CD4-positive, alpha-beta T cell treated with Interleukin-4 for 4 hours (primary cell): ENCODE results near the gene AOAH.

ENCODE experiments used
- DNase-seq: peaks from one replicate; pipeline ENCODE4 v3.0.0-alpha.2; 2020

AOAH gene

GRCh38 chr7:36599645-36600313, 124.5 kb downstream of the AOAH start:
- DNase-seq: no peak

DNA sequence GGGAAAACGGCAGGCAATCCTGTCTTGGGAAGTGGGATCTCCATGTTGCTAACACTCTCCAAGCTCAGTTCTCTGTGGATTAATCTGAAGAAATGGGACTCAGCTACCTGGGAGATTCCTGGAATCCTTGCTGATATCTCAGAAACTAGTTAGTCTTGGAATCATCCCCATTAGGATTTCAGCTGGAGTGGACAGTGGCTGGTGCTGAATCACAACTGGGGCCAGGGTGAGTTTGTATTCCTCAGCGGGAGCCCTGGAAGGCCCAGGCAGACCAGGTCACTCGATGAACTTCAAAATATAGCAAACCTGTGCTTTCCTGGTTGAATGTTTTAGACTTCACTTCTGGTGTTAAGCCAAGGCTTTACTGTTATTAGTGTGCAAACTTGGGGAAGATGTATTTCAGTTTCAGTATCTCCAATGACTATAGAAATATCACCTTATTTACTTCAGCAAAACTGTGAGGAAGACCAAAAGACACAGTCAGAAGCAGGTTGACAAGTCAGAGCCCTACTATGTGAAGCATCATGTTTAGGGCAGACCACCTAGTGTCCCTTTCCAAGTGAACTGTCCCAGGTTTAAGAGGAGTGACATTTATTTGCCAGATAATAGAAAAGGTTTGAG, 126.1 kb downstream of the AOAH start:
- no peak for DNase-seq

- no peak for DNase-seq
Measured at GRCh38 chr7:36597090-36597773, 127.1 kb downstream of the AOAH start.

GRCh38 chr7:36594445-36594844, 129.8 kb downstream of the AOAH start:
- no peak for DNase-seq

DNA sequence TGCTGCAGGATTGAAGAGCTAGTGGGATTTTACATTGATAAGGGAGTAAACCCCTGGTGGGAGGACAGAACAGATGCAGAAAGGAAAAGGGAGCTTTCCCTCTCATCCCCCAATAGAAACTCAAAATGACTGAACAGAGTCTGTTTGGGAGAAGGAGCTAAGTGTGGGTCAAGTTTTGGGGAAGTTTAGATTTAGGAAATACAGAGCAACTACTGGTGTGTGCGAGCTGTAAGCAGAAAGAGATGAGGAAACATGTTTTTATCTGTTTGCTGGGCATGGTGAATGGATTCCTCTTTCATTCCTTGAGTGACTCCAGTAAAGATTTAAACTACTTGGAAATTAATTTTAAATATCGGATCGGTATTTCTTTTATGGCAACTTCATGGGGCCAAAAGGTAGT, 132.7 kb downstream of the AOAH start:
- no peak for DNase-seq

DNA sequence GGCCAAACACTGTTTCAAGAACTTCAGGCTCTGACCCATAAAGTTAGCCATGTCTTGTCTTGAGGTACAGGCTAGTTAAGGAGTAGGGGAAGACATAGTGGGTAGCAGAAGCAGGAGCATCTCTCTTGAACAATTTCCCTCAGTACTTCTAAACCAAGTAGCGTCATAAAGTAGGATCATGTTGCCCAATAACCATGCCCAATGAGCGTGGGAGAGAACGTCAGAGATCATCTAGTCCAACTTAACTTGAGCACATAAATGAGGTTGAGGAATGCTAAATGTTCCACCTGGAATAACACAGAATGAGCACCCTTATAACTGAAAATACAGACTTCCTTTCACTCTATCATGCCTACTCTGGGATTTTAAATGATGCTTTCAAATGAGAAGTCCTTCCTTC, 134.9 kb downstream of the AOAH start:
- DNase-seq: no peak

- DNase-seq: no peak
Measured at GRCh38 chr7:36583318-36583717, 141.0 kb downstream of the AOAH start.

DNA sequence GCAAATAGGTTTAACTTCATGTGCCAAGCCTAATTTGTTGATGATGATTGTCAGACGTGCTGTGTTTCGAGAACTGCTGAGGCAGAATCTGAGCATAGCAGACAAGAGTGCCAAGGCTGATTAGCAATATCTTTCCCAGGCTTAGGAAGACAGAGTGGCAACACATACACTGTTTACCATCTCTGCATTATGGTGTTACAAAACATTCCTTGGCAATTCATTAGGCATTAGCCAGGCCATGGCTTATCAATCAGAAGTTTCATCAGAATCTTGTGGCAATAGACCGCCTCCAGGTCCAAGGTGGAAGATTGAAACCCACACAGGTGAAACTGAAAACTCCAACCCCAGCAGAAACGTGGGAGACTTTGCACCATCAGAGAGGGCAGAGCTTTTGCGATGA, 148.5 kb downstream of the AOAH start:
- no peak for DNase-seq

DNA sequence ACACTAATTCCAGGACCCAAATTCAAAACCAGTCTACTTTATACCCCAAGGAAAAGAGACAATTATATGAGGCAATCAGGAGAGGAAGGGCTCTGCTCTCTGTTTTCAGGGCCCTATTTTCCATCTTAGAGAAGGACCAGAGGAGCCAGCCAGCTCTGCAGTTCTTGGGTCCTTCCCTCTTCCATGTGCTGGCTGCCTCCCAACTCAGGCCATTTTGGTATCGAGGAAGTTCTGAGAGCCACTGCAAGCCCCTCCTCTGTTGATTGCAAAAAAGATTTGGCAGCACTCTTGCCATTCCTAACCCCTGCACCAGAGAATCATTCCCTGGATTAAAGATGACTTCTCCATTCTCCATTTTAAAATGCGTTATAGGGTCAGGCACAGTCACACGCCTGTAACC, 151.2 kb downstream of the AOAH start:
- no peak for DNase-seq

DNA sequence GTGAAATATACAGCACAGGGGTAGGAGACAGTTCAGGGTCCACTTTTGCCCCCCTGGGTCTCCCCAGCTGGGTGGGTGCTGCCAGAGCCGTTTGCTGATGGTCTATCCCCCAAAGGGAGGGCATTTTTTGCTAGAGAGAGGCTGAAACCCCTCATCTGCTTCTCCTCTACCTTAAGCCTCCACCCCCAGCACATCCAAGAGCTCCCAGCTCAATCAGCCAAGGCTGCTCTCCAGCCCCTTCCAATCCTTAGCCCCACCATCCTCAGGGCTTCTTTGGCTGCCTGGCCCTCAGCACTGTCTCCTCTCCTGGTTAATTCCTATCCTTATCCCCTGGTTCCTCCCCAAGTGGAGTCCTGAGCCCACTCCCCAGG, 153.1 kb downstream of the AOAH start:
- DNase-seq: no peak

- DNase-seq: no peak
Measured at GRCh38 chr7:36570528-36571189, 153.6 kb downstream of the AOAH start.

GRCh38 chr7:36568452-36568849, 155.8 kb downstream of the AOAH start:
- no peak for DNase-seq

DNA sequence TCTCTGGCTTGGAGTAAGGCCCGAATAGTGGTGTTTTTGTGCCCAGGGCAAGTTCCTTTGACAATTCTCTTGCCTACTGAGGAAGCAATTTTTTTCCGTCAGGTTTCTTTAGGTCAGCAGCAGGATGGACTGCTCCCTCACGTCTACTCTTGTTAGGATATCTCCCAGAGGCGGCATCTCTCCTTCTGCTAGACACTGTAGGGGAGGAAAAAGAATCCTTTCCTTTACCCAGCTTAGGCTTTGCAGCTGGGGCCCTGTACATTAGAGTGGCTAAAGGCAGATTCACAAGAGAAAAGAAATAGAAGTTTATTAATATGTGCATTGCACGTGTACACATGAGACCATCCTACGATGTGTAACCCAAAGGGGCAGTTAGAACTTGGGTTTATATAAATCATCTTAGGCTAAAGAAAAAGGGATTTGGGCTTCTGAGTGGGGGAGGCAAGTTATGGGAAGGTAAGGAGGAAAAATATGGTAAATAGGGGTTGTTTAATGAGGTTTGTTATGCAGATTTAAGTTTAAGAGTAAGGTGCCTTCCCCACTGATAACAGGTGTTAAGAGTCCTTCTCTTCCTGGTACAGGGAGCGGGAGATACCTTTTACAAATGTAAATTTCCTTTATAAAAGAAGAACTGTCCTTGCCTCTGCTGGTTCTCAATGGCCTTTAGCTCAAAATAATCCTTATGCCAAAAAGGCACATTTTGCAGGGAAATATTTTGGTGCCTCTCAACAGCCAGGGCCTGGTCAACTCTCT, 156.4 kb downstream of the AOAH start:
- DNase-seq: no peak

DNA sequence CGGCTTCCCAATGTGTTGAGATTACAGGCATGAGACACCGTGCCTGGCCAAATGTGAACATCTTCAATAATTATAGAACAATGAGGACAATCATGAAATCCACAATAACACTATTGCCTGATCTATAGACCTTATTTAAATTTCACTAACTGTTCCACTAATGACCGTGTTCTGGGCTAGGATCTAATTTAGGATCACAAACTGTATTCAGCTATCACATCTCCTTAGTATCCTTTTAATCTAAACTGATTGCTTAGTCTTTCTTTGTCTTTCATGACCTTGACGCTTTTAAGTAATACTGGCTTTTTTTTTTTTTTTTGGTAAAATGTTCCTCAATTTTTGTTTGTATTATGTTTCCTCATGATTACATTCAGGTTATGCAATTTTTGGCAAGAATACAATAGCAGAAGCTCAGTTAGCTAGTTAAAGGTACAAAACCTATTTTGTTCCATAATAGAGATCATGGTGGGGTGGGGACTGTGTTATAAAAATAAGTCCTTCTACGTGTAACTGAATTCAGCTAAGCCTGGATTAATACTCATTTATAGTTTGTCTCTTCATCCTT, 158.4 kb downstream of the AOAH start:
- no peak for DNase-seq

DNA sequence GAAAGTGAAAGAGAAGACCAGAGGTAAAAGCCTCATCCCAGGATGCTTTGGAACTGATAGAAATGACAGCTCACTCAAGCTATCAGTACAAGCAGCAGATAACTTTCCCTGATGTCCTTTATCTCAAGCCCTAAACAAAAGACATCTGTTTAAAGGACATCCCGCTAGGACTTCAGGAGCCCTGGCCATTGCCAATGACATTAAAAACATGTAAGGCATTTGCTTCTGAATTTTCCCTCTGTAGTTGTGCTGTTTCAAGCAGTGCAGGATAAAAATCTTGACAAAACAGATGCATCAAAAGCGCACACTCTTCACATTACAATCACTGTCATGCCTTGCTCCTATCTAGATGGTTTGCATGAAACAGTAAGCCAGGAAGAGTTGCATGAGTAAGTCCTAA, 159.8 kb downstream of the AOAH start:
- DNase-seq: no peak

- DNase-seq: no peak
Measured at GRCh38 chr7:36563706-36564327, 160.5 kb downstream of the AOAH start.

DNA sequence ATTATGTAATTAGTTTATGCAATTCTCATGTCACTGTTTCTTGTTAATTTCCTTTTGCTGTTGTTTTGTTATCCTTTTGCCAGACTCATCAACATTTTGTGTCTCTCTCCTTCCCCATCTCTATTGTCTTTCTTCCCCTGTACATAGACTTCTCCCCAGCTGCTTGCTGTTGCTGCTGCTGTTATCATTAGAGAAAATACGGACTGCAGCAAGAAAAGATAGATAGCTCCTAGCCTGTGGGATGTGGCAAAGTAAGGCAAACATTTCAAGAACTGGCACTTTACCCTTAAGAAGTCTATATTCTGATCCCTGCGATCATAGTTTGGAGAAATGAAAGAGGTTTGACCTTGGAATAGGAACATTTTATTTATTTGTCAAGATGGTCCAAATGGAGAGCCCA, 162.2 kb downstream of the AOAH start:
- DNase-seq: no peak

GRCh38 chr7:36549029-36549428, 175.3 kb downstream of the AOAH start:
- no peak for DNase-seq

GRCh38 chr7:36547416-36547815, 176.9 kb downstream of the AOAH start:
- DNase-seq: no peak

DNA sequence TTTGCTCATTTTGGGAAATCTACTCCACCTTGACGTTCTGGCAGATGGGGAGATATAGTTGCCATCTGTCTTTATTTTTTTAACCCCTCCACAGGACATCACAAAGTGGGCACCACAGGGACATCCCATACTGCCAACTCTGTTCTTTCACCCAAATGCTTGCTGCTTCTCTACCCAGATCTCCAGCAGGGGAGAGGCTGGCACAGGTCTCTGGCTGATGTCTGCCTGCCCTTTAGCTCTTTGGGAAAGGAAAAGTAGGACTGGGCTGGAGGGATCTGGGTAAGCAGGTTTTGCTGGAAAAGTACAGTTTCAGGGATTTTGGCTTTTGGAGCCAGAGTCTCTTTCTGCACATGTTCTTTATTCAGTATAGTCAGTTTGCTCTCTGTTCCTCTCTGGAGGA, 178.0 kb downstream of the AOAH start:
- no peak for DNase-seq

GRCh38 chr7:36545291-36545690, 179.0 kb downstream of the AOAH start:
- no peak for DNase-seq

DNA sequence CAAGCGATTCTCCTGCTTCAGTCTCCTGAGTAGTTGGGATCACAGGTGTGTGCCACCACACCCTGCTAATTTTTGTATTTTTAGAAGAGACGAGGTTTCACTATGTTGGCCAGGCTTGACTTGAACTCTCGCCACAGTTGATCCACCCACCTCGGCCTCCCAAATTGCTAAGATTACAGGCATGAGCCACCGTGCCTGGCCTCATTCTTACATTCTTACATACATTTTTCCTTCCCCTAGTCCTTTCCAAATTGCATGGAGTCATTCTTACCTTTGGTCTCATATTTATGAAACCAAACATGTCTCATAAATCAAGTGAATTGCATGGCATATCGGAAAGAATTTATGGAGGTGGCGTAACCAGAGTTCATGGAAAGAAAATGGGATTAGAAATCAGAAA, 186.2 kb downstream of the AOAH start:
- no peak for DNase-seq
